Measurements from ENCODE around the gene UNC80. TPM values are rescaled to one million over a fixed set of nuclear protein-coding genes. Genes with fewer than 3 reads are reported as not detected.
A peak's percentile ranks its signal among the peaks of the same experiment; 100 is the strongest.

The UNC80 gene
- total RNA-seq, 3 donors from 2014 or later (not counting 1 experiment from before 2014, with no cell fraction given), result not detected

DNA sequence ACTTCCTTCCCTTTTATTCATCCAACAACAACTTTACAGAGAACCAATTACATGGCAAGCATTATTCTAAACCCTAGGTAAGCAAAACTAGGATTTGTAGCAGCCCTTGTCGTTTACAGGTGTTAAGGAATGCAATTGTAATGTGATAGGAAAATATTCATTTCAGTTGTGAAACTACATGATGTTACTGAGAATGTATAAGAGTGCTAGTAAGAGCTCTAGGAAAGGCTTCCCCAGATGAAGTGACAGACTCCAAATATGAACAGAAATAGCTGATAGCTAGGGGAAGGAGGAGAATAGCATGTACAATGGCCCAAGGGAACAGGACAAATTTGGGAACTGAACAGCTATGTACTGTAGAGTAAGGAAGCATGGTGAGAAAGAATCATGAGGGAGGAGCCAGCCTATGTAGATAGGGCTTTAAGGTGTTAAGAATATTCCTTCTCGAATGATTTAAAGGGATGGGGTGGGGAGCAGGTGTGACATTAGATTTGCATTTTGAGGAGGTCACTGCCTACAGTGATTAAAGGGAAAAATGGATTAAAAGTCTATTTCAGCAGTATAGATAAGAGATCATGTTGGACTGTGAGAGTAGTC, 262.6 kb downstream of the UNC80 start:
- ATAC-seq, result no peak
- 72% methylated on average over 2 of the region's 2 CpGs for WGBS (ENCODE audit: insufficient coverage)
- TF ChIP-seq, protein P1, sequence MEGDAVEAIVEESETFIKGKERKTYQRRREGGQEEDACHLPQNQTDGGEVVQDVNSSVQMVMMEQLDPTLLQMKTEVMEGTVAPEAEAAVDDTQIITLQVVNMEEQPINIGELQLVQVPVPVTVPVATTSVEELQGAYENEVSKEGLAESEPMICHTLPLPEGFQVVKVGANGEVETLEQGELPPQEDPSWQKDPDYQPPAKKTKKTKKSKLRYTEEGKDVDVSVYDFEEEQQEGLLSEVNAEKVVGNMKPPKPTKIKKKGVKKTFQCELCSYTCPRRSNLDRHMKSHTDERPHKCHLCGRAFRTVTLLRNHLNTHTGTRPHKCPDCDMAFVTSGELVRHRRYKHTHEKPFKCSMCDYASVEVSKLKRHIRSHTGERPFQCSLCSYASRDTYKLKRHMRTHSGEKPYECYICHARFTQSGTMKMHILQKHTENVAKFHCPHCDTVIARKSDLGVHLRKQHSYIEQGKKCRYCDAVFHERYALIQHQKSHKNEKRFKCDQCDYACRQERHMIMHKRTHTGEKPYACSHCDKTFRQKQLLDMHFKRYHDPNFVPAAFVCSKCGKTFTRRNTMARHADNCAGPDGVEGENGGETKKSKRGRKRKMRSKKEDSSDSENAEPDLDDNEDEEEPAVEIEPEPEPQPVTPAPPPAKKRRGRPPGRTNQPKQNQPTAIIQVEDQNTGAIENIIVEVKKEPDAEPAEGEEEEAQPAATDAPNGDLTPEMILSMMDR (IDR thresholded peaks at IDR 0.05), result no peak
- H3K4me1 Mint-ChIP-seq, result peaks cover 14 to 30% of the 10 kb centered on the region in 2 donors
- H3K27me3 Mint-ChIP-seq (ENCODE audit: low read depth in 2 of 2), result no peaks in the 10 kb centered on the region
- Histone ChIP-seq H3K4me3 (ENCODE audit: low read length) (no peak overlapping the region), H3K27me3 (ENCODE audit: control insufficient read depth, insufficient read depth, low read length) (no peaks in the 10 kb centered on the region), H3K27ac (ENCODE audit: low read length) (no peak overlapping the region), H3K9me3 (ENCODE audit: control insufficient read depth, insufficient read depth, low read length) (no peaks in the 10 kb centered on the region), H3K36me3 (ENCODE audit: control insufficient read depth, insufficient read depth, low read length) (peaks cover 9% of the 10 kb centered on the region), H3K4me1 (ENCODE audit: control insufficient read depth, insufficient read depth, low read length) (no peaks in the 10 kb centered on the region)
- DNase-seq, result no peak
- H3K27ac Mint-ChIP-seq, result peak overlapping the region; percentile 5 to 24
- no peaks in the 10 kb centered on the region for H3K9me3 Mint-ChIP-seq
- no peaks in the 10 kb centered on the region for H3K36me3 Mint-ChIP-seq
- H3K4me3 Mint-ChIP-seq, result no peak overlapping the region
- intact Hi-C loops (cut with micrococcal nuclease), result no loop called here

DNA sequence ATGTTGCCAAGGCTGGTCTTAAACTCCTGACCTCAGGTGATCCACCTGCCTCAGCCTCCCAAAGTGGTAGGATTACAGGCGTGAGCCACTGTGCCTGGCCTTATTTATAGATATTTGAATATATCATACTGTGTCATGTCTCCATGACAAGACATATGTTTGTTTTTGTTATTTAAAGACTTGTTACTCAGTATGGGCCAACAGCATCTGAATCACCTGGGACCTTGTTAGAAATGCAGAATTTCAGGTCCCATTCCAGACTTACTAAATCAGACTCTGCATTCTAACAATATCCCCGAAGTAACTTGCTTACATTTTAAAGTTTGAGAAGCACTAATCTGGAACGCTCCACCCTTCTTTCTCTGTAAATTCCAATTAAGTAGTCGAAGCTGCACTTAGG, 264.0 kb downstream of the UNC80 start:
- WGBS (ENCODE audit: insufficient coverage), result 100% methylated on average over 4 of the region's 4 CpGs

DNA sequence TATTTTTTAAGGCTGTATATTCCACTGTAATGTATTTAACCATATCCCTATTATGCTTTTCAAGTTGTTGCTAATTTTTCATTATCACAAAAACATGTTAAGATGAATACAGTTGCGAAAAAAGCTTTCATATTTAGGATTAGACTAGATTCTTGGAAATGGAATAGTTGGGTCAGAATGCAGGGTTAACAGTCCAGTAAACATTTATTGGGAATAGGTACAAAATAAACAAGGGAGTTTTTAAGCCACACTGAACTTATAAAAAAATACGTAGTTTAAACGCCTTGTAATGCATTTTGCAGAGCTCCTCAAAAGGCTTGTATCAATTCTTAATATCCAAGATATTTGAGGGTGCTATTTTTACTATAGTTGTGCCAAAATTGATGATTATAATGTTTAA, 266.4 kb downstream of the UNC80 start:
- no peak overlapping the region for H3K4me3 Mint-ChIP-seq
- H3K36me3 Mint-ChIP-seq, result no peaks in the 10 kb centered on the region
- no peaks in the 10 kb centered on the region for H3K27me3 Mint-ChIP-seq (ENCODE audit: low read depth in 2 of 2)
- TF ChIP-seq, protein P1 (IDR thresholded peaks at IDR 0.05), result no peak
- intact Hi-C loops (cut with micrococcal nuclease), result no loop called here
- no peaks in the 10 kb centered on the region for H3K27me3 ChIP-seq (ENCODE audit: control insufficient read depth, insufficient read depth, low read length)
- DNase-seq, result no peak
- no peak for ATAC-seq
- H3K4me3 ChIP-seq (ENCODE audit: low read length), result no peak overlapping the region
- H3K4me1 Mint-ChIP-seq, result peaks cover 14 to 22% of the 10 kb centered on the region in 2 donors
- H3K27ac Mint-ChIP-seq, result no peak overlapping the region
- H3K9me3 ChIP-seq (ENCODE audit: control insufficient read depth, insufficient read depth, low read length), result no peaks in the 10 kb centered on the region
- no peaks in the 10 kb centered on the region for H3K4me1 ChIP-seq (ENCODE audit: control insufficient read depth, insufficient read depth, low read length)
- 100% methylated on average over 1 of the region's 3 CpGs for WGBS (ENCODE audit: insufficient coverage)
- H3K27ac ChIP-seq (ENCODE audit: low read length), result no peak overlapping the region
- no peaks in the 10 kb centered on the region for H3K9me3 Mint-ChIP-seq
- H3K36me3 ChIP-seq (ENCODE audit: control insufficient read depth, insufficient read depth, low read length), result peaks cover 16% of the 10 kb centered on the region

More for the DNA sequence above, 264.0 kb downstream of the UNC80 start:
- TF ChIP-seq, protein P1 (IDR thresholded peaks at IDR 0.05), result no peak
- no peak overlapping the region for H3K27ac Mint-ChIP-seq
- ATAC-seq (no peak), DNase-seq (no peak)
- no peaks in the 10 kb centered on the region for H3K27me3 Mint-ChIP-seq (ENCODE audit: low read depth in 2 of 2)
- H3K4me3 Mint-ChIP-seq, result no peak overlapping the region
- peaks cover 14 to 30% of the 10 kb centered on the region in 2 donors for H3K4me1 Mint-ChIP-seq
- Histone ChIP-seq H3K27me3 (ENCODE audit: control insufficient read depth, insufficient read depth, low read length) (no peaks in the 10 kb centered on the region), H3K4me1 (ENCODE audit: control insufficient read depth, insufficient read depth, low read length) (no peaks in the 10 kb centered on the region), H3K36me3 (ENCODE audit: control insufficient read depth, insufficient read depth, low read length) (peaks cover 14% of the 10 kb centered on the region), H3K9me3 (ENCODE audit: control insufficient read depth, insufficient read depth, low read length) (no peaks in the 10 kb centered on the region), H3K4me3 (ENCODE audit: low read length) (no peak overlapping the region), H3K27ac (ENCODE audit: low read length) (no peak overlapping the region)
- no peaks in the 10 kb centered on the region for H3K9me3 Mint-ChIP-seq
- intact Hi-C loops (cut with micrococcal nuclease), result no loop called here
- no peaks in the 10 kb centered on the region for H3K36me3 Mint-ChIP-seq

Data from natural killer cell (primary cell).